Thoracic aorta (tissue), 2 donors: Measurements from ENCODE around the gene GSG1. TPM values are rescaled to one million over a fixed set of nuclear protein-coding genes. Genes with fewer than 3 reads are reported as not detected.
"Not testable (repeated sequence)": the region's sequence is repeated elsewhere in the genome, so short reads cannot be mapped to it uniquely, and the experiment has no call there.

Experiments used
- ATAC-seq: fragments of 150-250 bp; one replicate; pipeline ENCODE4 v1.8.0; 2017; ENCODE audit warnings: low read depth; ENCODE audit not compliant: insufficient number of reproducible peaks, low FRiP score
- DNase-seq: peaks from one replicate; pipeline ENCODE4 v3.0.0-alpha.2; 2020; ENCODE audit warnings: low spot score
- H3K27ac ChIP-seq, 2 donors: fragments of 200-600 bp; sonication (generic); 1 replicate in 1 of 2; 2 replicates in 1 of 2; pipeline ENCODE4 v1.5.1; 2016; ENCODE audit warnings: mild to moderate bottlenecking in 2 of 2, moderate library complexity in 2 of 2
- H3K27me3 ChIP-seq: fragments of 200-600 bp; sonication (generic); replicated peaks from 2 replicates; pipeline ENCODE4 v1.6.0; 2016; ENCODE audit warnings: mild to moderate bottlenecking; ENCODE audit not compliant: insufficient read depth
- H3K36me3 ChIP-seq: fragments of 200-600 bp; sonication (generic); one replicate; pipeline ENCODE4 v1.5.1; 2016
- H3K4me1 ChIP-seq, 2 donors: fragments of 200-600 bp; sonication (generic); 1 replicate in 1 of 2; 2 replicates in 1 of 2; pipeline versions ENCODE4 v1.5.1 to v1.6.0; 2016; ENCODE audit warnings: low read depth in 2 of 2, mild to moderate bottlenecking in 1 of 2; ENCODE audit not compliant: control insufficient read depth in 1 of 2
- H3K4me3 ChIP-seq: fragments of 200-600 bp; sonication (generic); 2 replicates; pipeline ENCODE4 v1.5.1; 2016; ENCODE audit warnings: mild to moderate bottlenecking
- H3K9me3 ChIP-seq: fragments of 200-600 bp; sonication (generic); 2 replicates; pipeline ENCODE4 v1.5.1; 2016
- CTCF ChIP-seq: fragments of 200-600 bp; sonication (generic); IDR thresholded peaks from one replicate; pipeline ENCODE4 v1.5.1; 2019; ENCODE audit warnings: antibody characterized with exemption
- total RNA-seq, 2 donors: library from RNA; depleted of rRNA; stranded (reverse); fragments of >200 nt; gene quantifications; one replicate each; pipeline versions ENCODE4 v1.1.0 to v1.2.3, GENCODE V29; 2016

The GSG1 gene
- total RNA-seq, 2 donors from 2014 or later, result not detected

- TF ChIP-seq CTCF, result no peak
- Histone ChIP-seq H3K4me1 (no peaks in the 10 kb centered on the region), H3K27me3 (no peaks in the 10 kb centered on the region), H3K9me3 (no peaks in the 10 kb centered on the region), H3K4me3 (no peak overlapping the region), H3K36me3 (no peaks in the 10 kb centered on the region), H3K27ac (no peak overlapping the region)
- DNase-seq (no peak), ATAC-seq (no peak)
Observed at GRCh38 chr12:13085968-13086686, 17.3 kb downstream of the GSG1 start.

GRCh38 chr12:13084898-13085640 is 18.4 kb downstream of the GSG1 start:
- no peak for ATAC-seq
- Histone ChIP-seq H3K4me3 (no peak overlapping the region), H3K9me3 (no peaks in the 10 kb centered on the region), H3K27ac (no peak overlapping the region), H3K27me3 (no peaks in the 10 kb centered on the region), H3K4me1 (no peaks in the 10 kb centered on the region), H3K36me3 (no peaks in the 10 kb centered on the region)
- DNase-seq, result no peak
- TF ChIP-seq CTCF, result no peak

GRCh38 chr12:13083638-13084037 is 19.8 kb downstream of the GSG1 start:
- H3K9me3 ChIP-seq, H3K36me3 ChIP-seq, H3K4me1 ChIP-seq, DNase-seq, H3K27ac ChIP-seq, ATAC-seq, H3K4me3 ChIP-seq, H3K27me3 ChIP-seq: not testable (repeated sequence)

GRCh38 chr12:13082861-13083260 is 20.6 kb downstream of the GSG1 start:
- no peaks in the 10 kb centered on the region for H3K27me3 ChIP-seq
- H3K36me3 ChIP-seq, result no peaks in the 10 kb centered on the region
- H3K27ac ChIP-seq, result no peak overlapping the region
- DNase-seq, result no peak
- H3K4me3 ChIP-seq, result no peak overlapping the region
- H3K9me3 ChIP-seq, result no peaks in the 10 kb centered on the region
- TF ChIP-seq CTCF, result no peak
- ATAC-seq, result no peak
- no peaks in the 10 kb centered on the region for H3K4me1 ChIP-seq

- DNase-seq (no peak), ATAC-seq (no peak)
- TF ChIP-seq CTCF, result no peak
- Histone ChIP-seq H3K4me1 (no peaks in the 10 kb centered on the region), H3K9me3 (no peaks in the 10 kb centered on the region), H3K27me3 (no peaks in the 10 kb centered on the region), H3K4me3 (no peak overlapping the region), H3K36me3 (no peaks in the 10 kb centered on the region), H3K27ac (no peak overlapping the region)
Observed at GRCh38 chr12:13080266-13080665, 23.2 kb downstream of the GSG1 start.
